ENCODE measurements around the gene TARP.
A peak's percentile ranks its signal among the peaks of the same experiment; 100 is the strongest.

The TARP gene

DNA sequence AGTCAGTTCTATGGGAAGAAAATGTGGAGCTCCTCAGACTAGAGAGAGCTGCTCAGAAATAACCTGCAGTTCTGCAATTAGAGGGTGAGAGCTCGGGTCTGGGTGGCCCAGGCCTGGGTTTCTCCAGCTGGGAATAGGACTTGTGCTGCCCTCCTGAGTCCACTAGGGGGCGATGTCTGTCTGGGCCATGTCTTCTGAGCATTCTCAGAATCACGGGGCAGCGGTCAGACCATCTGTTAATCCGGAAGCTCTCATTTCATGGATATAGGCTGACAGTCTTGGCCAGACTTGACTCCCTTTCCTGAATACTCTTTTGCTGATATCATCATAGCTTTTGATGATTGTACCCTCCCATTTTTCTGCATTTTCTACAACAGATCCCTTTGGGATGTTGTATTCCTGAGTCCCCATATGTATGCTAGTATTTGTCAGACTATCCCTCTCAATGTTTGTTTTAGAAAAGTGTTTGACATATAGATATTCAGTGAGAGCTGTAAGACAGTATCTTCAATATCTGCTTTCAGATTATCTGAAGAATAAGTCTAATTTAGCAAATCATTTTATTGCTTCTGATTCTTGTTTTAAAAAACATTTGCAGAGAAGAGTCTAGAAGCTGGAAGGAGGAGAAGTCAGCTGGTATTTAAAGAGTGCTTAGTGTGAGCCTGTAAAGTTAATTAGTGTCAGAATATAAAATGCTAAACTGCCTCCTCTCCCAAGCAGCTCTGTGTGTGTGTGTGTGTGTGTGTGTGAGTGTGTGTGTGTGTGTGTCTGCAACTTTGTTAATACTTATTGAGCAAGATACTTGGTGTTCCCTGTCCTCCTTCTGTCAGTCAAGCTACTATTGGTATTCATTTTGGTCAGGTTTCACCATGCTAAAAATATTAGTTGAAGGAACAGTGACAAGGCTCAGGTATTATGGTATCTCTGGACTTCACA lies 57.4 kb downstream of the TARP start:
- peak; percentile 89 for DNase-seq (ENCODE audit: low spot score)

DNA sequence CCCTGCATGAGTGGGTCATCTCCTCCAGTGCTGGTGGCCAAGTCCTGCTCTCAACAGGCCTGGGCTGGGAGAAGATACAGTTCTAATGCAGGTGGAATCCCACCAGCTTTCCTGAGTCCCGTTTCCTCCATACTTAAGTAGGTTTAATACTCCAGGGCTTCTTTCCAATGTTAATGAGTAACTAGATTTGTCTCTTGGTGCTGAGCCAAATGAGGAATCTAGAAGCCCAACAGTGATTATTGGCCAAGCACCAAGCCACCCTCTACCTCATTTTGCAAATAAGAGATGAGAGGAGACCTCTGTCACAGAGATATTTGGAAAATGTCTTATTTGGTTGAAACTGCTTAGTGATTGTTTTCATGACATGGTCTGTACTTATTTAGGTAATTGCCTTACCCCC lies 58.3 kb downstream of the TARP start:
- DNase-seq (ENCODE audit: low spot score) = peak; percentile 41

DNA sequence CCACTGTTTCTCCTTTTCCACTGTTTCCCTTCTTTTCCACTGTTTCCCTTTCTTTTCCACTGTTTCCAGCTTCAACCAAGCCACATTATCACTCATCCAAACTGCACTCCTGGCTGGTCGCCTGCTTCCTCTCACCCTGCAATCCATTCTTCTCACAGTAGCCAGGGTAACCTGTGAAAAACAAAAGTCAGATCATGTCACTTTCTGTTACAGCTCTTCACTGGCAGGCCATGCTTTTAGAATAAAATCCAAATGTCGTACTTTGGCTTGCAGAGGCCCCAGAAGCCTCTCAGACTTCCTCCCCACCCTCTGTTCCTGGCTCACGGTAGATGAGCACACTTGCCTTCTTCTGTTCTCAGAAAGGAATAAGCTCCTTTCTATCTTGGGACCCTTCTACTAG lies 61.5 kb downstream of the TARP start:
- DNase-seq (ENCODE audit: low spot score) = no peak

DNA sequence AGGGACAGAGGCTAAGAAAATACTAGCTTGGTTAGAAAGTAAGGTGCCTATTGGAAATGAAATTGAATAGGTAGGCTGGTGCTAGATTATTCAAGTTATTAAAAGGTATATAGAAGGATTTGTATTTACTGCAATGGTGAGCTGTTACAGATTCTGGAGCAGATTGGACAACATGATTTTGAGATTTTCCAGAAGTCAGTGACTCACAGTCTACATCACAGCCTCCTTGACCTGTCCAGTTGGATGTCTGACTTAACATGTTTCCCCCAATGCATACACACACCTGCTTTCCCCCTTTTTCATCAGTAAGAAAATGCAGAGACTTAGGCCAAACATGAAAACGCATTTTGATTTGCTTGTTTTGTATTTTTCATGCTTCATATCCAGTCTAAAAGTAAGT lies 62.0 kb downstream of the TARP start:
- no peak for DNase-seq (ENCODE audit: low spot score)
